GM18502 (cell line): ENCODE results near the gene PRPF8.
A peak's percentile ranks its signal among the peaks of the same experiment; 100 is the strongest.

Source experiments
- ATAC-seq: cut with Tn5 transposase; IDR thresholded peaks from one replicate; pipeline ENCODE4 v1.9.1; 2021; ENCODE audit warnings: mild to moderate bottlenecking; ENCODE audit not compliant: unreplicated experiment, poor library complexity

The PRPF8 gene

DNA sequence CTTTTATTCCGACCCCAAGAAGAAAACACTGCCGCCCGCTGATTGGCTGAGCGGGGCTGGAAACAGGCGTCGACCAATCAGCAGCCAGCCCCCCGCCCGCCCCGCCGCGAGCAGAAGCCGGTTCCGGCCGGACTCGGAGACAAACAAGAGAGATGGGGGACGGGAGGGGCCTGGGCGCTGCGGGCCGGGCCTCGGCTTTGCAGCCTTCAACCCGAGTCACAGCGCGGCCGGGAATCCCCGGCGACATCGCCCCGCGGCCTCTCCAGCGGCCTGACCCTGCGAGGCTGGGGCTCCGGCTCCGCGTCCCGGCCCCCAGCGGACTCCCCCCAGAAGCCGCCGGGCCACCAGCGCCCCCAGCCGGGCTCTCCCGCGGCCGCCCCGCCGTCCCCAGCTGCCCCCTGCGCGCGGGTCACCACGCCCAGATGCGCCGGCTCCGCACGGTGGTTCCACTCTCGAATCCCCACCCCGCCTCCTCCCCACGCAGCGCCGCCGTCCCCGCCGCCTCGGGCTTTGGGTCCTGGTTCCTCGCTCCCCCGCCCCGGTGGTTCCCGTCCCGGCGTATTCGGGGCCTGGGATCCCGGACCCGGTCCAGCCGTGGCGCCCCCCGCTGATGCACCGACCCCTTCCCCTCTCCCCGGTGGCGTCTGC is 55.7 kb downstream of the PRPF8 start:
- ATAC-seq, result peak; percentile 56

DNA sequence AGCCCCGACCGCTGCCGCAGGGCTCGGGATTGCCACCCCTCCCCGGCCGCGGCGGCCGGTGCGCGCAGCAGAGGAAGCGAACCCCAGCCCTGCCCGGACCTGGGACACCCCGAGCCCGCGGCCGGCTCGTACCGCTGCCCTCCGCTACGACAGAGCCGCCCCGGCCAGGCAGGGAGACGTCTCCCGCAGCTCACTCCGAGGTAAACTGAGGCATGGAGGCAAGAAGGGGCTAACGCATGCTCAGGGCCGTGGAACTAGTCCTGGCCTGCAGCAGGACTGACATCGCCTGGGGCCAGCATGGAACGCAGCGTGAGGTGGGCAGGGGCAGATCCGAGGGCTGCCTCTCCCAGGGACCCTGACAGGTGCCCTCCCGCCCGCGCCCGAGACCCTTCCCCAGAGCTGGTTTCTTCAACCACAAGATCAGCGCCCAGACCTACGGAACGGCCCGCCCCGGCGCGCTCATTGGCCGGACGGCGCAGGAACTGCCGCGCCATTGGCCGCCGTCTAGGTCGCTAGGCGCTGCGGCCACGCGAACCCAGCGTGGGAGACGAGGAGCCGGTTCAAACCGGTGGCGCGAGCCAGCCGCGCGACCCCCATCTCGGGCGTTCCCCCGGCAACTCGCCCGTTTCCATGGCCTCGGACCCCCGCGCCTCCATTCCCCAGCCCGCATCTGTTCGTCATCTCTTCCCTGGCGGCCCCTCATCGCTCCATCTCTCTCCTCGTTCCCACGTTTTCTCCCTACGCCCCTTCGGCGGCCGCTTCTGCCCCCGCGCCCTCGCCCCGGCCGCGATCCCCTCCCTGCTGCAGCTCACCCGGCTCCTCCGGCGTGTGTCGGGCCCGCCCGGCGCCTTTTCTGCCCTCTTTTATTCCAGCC is 56.4 kb downstream of the PRPF8 start, which contains the start of gene SLC43A2:
Gene SLC43A2, minus strand, starts transcription at position 853 of the 874 bp plus-strand sequence. CDS start 960 bp downstream, outside the sequence.
- ATAC-seq, result peak; percentile 56

DNA sequence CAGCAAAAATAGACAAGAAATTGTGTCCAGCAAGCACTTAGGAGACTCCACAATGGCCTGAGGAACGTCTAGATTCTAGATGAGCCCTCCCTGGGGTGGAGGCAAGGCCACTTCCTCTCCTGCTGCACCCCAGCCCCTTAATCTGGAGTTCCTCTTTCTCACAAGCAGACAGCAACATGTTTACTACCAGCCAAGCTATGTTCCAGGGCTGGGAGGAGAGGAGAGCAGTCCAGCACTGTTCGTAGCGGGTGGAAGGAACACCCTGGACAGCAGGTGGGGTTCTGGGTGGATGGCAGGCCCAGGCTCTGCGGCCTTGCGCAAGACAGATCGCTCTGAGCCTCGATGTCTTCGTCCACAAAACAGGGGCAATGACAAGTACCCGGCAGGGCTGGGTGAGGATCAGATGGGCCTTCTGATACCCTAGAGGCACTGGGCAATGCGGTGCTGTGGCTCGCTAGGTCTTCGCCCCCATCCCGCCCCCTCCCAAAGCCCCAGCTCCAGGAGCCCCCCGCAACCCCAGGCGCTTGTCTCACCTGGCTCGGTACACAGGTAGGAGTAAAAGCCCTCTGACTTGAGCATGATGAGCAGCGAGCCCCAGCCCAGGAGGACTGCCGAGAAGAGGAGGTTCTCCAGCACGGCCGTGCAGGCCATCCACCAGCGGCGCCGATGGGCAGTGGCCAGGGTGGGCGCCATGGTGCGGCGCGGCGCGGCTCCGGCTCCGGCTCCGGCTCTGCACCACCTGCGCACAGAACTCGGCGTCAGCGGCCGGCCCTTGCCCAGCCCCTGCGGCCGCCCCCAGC is 57.3 kb downstream of the PRPF8 start:
- no peak for ATAC-seq

DNA sequence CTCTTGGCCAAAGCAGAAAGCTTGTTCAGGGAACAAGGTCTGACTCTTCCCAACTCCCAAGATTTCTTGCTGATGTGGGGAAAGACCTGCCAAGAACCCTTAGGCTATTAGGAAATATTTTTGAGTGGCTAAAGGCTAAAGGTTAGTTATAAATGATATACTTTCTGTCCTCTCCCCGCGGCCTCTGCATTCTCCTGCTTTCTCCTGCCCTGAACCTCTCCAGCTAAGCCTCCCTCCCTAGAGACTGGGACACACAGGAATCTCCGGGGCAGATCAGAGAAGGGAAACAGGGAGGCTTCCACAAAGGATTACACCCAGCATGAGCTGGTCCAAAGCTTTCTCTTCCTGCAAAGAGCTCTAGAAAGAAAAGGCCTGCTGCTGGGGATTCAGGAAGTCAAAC is 58.3 kb downstream of the PRPF8 start:
- no peak for ATAC-seq

DNA sequence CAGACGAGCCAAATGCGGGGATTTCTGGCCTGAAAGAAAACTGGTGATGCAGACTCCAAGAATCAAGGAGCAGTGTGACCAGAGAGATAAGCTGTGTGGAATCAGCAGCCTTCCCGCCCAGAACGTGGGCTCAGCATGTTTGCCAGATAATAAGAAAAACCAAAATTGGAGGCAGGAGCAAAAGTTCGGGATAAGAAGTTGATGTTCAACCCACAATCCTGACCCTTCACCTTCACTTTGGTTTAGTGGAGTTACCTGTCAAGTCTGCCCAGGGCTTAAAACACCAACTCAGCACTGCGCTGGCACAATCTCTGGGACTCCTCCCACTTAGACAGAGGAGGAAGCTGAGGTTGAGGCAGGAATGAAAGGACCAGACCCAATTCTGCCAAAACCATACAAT is 59.1 kb downstream of the PRPF8 start:
- no peak for ATAC-seq

DNA sequence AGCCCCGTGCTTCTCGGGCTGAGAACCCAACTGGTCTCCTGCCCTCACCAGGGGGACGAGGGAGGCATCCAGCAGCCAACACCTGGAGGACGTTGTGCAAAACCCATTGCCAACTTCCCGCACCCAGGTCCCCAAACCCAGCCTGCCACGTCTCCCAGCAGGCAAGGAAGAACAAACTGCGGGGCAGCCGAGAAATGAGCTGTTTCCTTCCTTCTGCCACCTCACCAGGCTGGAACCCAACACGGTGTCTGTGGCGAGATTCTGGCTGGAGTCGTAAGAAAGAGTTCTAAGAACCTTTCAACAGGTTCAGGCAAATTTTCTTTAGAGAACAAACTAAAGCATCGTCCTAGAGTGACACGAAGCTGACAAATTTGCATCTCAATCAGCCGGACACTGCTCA is 59.6 kb downstream of the PRPF8 start:
- ATAC-seq, result no peak

DNA sequence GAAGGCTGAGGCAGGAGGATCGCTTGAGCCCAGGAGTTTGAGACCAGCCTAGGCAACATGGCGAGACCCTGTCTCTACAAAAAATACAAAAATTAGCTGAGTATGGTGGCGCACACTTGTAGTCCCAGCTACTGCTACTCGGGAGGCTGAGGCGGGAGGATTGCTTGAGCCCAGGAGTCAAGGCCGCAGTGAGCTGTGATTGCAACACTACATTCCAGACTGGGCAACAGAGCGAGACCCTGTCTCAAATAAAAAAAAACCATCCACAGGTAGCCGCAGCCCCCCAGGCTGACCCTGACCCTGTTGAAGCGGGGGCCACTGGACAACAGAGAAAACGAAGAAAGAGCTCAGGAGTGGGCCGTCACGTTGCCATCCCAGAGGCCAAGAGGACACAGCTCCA is 60.0 kb downstream of the PRPF8 start:
- ATAC-seq, result no peak

DNA sequence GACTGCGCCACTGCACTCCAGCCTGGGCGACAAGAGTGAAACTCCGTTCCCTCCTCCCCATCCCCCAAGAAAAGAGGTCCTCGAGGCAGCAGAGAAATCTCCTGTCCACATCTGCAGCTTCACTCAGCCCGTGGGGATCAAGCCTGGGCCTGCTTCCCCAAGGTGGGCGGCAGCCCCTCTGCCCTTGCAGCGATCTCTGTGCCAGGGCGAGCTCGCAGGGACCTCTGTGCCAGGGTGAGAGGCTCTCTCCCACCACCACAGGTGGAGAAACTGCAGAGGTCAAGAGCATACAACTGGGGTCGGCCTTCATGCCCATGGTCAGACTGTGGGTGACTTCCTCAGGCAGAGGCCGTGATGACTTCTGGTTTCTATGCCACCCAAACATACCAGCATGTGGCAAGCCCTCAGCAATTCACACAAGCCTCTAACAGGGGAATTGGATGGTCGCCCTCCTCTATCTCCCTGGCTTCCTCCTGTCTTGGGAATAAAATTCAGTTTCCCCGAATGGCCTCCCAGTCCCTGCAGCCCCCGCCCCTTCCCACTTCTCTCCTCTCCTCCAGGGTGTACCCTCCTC is 61.5 kb downstream of the PRPF8 start:
- no peak for ATAC-seq

DNA sequence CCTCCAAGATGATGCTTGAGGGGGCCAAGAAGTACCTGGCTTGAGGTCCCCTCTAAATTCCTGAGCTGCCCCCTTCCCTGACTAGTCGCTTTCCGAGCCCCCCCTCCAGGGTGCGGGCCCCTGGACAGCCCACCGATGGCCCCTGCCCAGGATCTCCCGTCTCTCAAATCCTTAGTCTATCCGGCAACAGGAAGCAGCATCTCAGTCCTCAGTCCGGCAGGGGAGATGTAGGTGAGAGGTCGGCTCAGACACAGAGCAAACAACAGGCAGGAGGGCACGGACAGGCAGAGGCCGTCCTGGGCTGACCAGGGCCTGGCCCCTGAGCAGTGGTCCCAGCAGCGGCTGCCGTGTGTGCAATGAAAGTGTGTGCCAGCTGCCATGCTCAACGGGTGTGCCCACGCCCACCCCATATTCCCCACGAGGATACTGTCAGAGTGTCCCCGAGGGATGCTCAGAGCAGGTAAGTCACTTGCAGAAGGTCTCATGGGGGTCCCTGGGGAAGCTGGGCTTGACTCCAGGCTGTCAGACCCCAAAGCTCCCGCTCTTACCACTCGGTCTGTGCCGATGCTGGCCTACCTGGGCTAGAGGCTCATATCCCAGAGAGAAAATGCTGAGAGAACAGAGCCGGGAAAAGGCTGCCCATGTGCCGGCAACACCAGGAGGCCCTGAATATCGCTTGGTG is 63.3 kb downstream of the PRPF8 start:
- no peak for ATAC-seq

DNA sequence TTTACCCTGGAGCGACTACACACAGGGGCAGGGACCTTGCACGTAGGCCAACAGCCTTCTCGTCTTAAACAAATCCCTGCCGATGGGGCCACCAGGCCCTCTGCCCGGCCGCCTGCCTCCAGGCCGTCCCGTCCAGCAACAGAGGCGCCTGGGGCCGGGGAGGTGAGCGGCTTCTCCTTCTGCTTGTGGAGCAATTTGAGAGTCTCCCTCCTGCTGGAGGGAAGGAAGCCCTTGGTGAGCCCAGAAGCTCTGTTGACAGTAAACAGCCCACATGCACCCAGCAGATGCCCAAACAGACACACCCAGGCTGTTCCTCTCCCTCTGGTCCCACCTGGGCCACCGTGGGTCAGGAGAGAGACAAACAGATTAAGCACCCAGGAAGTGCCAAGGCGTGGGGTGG is 64.2 kb downstream of the PRPF8 start:
- no peak for ATAC-seq

DNA sequence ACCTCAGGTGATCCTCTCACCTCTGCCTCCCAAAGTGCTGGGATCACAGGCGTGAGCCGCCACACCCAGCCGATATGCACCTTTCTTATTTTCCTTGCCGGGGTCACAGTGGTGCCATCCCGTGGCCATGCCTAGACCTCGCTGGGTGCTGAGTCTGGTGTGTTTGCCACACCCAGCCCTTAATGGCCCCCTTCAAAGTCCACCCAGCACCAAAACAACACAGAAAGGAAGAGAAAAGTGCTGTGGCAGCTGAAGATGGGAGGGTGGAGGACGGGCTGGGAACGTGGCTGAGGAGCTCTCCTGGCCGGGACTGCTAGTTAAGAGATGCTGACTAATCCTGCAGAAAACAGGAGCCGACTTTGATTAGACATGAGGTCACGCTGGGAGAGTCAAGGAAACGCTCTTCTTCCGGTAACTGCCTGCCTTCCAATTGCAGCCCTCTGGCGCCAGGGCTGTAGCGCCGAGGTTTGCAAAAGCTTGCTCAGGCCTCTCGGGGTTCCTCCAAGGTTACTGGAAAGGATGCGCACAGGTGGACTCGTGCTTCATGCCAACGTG is 67.0 kb downstream of the PRPF8 start:
- ATAC-seq, result no peak

DNA sequence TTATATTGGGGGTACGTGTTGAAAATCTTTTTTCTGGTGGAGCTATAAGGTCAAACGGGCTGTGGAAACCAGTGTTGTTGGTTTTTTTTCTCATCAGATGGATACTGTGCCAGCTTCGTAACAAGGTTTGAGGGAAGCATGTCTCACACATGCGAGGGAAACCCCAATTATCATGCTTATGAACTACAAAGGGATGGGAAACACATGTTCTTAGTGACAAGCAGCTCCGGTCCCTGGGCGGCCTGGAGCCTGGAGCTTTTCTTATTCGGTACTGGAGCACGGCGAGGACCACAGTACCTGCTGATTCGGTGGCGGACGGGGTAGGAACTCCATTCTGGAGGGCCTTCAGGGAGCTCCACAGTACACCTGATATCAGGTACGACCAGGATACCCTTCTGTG is 68.6 kb downstream of the PRPF8 start:
- ATAC-seq, result no peak

DNA sequence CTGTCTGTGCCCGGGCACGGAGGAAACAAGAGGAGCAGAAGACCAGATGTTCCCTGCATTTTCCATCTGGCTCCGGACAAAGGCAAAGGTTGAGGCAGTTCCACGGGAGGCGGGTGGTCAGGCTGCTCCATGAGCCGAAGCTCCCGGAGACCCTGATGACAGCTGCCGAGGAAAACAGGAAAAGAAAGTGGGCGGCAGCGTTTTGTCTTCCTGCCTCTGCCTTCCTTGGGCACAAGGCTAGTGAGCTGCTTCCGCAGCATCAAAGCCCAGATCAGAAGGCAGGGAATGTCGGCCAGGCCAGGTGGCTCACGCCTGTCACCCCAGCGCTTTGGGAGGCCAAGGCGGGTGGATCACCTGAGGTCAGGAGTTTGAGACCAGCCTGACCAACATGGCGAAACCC is 72.3 kb downstream of the PRPF8 start:
- ATAC-seq, result no peak

DNA sequence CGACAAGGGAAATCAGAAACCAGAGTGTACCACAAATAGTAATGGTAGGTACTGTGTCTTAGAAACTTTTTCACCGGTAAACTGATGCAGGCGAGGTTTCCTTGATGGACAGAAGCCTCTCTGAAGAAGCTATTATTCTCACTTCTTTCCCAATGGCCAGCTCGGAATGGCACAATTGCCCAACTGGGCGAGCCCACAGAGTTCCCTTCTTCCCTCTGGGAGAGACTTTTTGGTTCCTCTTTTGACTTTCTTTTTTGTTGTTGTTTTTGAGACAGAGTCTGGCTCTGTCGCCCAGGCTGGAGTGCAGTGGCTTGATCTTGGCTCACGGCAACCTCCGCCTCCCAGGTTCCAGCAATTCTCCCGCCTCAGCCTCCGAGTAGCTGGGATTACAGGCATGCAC is 73.0 kb downstream of the PRPF8 start:
- no peak for ATAC-seq

DNA sequence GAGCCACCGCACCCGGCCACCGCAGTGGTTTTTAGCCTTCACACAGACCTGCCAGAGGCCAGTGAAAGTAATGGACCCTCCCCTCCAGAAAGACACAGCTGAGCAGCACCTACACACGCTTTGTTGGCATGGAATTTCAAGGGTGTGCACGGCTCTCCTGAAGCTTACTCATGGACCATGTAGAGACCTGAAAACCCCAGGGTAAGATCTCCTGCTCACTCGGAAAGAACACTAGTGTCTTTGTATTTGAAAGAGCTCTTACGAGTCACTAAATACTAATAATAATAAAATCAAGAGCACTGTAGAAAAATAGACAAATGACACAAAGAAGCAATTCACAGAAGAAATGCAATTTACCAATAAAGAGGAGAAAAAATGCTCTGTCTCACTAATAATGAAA is 76.0 kb downstream of the PRPF8 start:
- no peak for ATAC-seq

DNA sequence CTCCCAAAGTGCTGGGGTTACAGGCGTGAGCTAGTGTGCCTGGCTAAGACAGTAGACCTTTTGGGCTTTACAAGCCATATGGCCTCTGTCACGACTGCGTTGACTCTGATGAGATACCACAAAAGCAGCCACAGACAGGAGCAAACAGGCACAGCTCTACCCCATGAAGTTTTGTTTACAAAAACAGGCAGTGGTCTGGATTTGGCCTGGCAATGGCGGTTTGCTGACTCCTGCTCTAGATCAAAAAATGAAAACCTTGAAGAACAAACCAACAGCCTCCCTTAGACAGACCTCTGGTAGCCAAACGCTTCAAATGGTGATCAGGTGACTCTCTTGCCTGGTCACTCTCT is 76.7 kb downstream of the PRPF8 start:
- ATAC-seq, result no peak

DNA sequence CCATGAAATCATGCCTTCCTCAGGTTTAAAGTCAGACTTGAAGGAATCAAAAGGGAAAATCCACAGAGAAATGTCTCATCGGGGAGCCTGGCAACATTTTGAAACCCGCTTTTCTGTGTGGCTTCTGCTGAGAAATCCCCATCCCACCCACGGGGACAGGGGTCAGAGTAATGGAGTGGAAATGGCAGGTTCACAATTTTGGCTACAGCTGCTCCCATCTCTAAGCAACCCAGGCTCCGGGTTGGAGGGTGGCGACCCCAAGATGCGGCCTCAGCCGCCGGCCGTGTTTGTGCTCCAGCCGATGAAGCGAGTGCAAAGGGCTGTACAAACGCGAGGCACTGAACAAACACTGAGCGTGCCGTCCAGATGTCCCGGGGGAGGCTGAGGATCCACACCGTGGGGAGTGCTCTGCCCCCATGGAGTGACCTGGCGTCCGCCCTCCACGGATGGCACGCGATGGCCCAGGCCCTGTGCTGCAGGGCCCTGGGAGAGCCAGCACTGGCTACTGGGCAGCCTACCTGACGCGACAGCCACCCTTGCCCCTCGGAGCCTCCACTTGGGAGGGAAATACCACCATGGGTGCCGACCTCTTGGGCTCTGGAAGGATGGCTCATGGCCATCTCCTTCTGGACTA is 78.2 kb downstream of the PRPF8 start:
- ATAC-seq, result peak; percentile 37

DNA sequence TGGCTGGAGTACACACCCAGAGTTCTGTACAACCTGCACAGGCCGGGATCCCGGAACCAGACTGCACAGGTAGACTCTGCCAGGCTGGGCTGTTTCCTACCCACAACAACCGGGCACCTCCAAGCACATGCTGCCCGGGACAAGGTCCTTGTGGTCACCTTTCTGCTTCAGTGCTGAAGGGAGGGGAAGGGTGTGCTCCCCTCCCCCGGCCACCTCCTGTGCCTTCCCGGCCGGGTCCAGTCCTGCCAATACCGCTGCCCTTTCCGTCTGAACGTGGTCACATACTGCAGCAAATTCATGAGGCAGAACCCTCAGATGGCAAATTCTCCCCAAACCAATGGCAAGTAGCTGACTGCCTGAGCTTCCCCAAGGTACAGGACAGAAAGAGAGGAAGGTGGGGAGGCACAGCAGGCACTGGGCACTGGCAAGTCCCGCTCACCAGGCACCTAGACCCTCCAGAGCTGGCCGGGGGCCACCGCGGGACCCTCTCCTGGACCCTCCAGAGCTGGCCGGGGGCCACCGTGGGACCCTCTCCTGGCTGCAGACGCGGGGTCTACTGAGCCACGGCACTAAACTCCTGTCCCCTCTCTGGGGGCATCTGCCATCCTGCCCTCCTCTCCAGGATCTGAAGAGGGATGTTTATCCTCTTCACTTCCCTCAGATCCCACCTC is 78.9 kb downstream of the PRPF8 start:
- no peak for ATAC-seq
